ENCODE results near the gene ATXN7L3B.

ATXN7L3B gene

GRCh38 chr12:74551291-74551690 lies 13.7 kb downstream of the ATXN7L3B start:
- no peak for DNase-seq (ENCODE audit: low read depth in 2 of 2)

GRCh38 chr12:74552201-74552600 lies 14.6 kb downstream of the ATXN7L3B start:
- no peak for DNase-seq (ENCODE audit: low read depth in 2 of 2)

GRCh38 chr12:74559728-74560127 lies 22.1 kb downstream of the ATXN7L3B start:
- DNase-seq (ENCODE audit: low read depth in 2 of 2) = no peak

GRCh38 chr12:74563927-74564326 lies 26.3 kb downstream of the ATXN7L3B start:
- no peak for DNase-seq (ENCODE audit: low read depth in 2 of 2)

GRCh38 chr12:74578486-74578885 lies 40.9 kb downstream of the ATXN7L3B start:
- DNase-seq (ENCODE audit: low read depth in 2 of 2) = no peak

GRCh38 chr12:74579446-74579845 lies 41.8 kb downstream of the ATXN7L3B start:
- no peak for DNase-seq (ENCODE audit: low read depth in 2 of 2)

GRCh38 chr12:74579981-74580380 lies 42.3 kb downstream of the ATXN7L3B start:
- no peak for DNase-seq (ENCODE audit: low read depth in 2 of 2)

- DNase-seq (ENCODE audit: low read depth in 2 of 2) = no peak
These were observed 43.8 kb downstream of the ATXN7L3B start for GRCh38 chr12:74581439-74581838.

GRCh38 chr12:74584483-74585062 lies 46.9 kb downstream of the ATXN7L3B start:
- DNase-seq (ENCODE audit: low read depth in 2 of 2) = no peak

GRCh38 chr12:74586251-74586650 lies 48.6 kb downstream of the ATXN7L3B start:
- no peak for DNase-seq (ENCODE audit: low read depth in 2 of 2)
